NCI-H2227 treated with DMSO at 0.1 percent for 48 hours (cell line): ENCODE measurements around the gene RNGTT.

ENCODE experiments used
- DNase-seq: peaks from one replicate; lab custom pipeline; 2025; lab: John Stamatoyannopoulos, UW

RNGTT gene

GRCh38 chr6:88653936-88654335 lies 309.5 kb downstream of the RNGTT start:
- DNase-seq = no peak

- no peak for DNase-seq
Measured at GRCh38 chr6:88651400-88651799, 312.0 kb downstream of the RNGTT start.

- no peak for DNase-seq
Measured at GRCh38 chr6:88650979-88651378, 312.4 kb downstream of the RNGTT start.

- no peak for DNase-seq
Measured at GRCh38 chr6:88650029-88650619, 313.3 kb downstream of the RNGTT start.

GRCh38 chr6:88641178-88641903 lies 322.1 kb downstream of the RNGTT start:
- DNase-seq = no peak

GRCh38 chr6:88637761-88638545 lies 325.5 kb downstream of the RNGTT start:
- DNase-seq = no peak

GRCh38 chr6:88636871-88637270 lies 326.5 kb downstream of the RNGTT start:
- no peak for DNase-seq

- no peak for DNase-seq
Measured at GRCh38 chr6:88633782-88634181, 329.6 kb downstream of the RNGTT start.

- no peak for DNase-seq
Measured at GRCh38 chr6:88631830-88632229, 331.6 kb downstream of the RNGTT start.

GRCh38 chr6:88629838-88630494 lies 333.5 kb downstream of the RNGTT start:
- DNase-seq = no peak

GRCh38 chr6:88626460-88626859 lies 337.0 kb downstream of the RNGTT start:
- no peak for DNase-seq

GRCh38 chr6:88623531-88623930 lies 339.9 kb downstream of the RNGTT start:
- DNase-seq = no peak

GRCh38 chr6:88619951-88620350 lies 343.5 kb downstream of the RNGTT start:
- no peak for DNase-seq

GRCh38 chr6:88616380-88616779 lies 347.0 kb downstream of the RNGTT start:
- DNase-seq = no peak

- no peak for DNase-seq
Measured at GRCh38 chr6:88614316-88614877, 349.0 kb downstream of the RNGTT start.

GRCh38 chr6:88612631-88613030 lies 350.8 kb downstream of the RNGTT start:
- no peak for DNase-seq

- no peak for DNase-seq
Measured at GRCh38 chr6:88611721-88612120, 351.7 kb downstream of the RNGTT start.

- no peak for DNase-seq
Measured at GRCh38 chr6:88609983-88610382, 353.4 kb downstream of the RNGTT start.

GRCh38 chr6:88605271-88605670 lies 358.1 kb downstream of the RNGTT start:
- no peak for DNase-seq

- no peak for DNase-seq
Measured at GRCh38 chr6:88599571-88599970, 363.8 kb downstream of the RNGTT start.

- DNase-seq = no peak
Measured at GRCh38 chr6:88596801-88597200, 366.6 kb downstream of the RNGTT start.

- no peak for DNase-seq
Measured at GRCh38 chr6:88588938-88589337, 374.5 kb downstream of the RNGTT start.
